ES-I3 (cell line): ENCODE results near the gene PRADC1.

Experiments used
- H3K36me3 ChIP-seq: 2 replicates; pipeline ENCODE4 v1.6.1; 2013; ENCODE audit warnings: mild to moderate bottlenecking, low read length, control low read depth, moderate library complexity; ENCODE audit not compliant: insufficient read depth
- H3K4me1 ChIP-seq: 2 replicates; pipeline ENCODE4 v1.6.1; 2013; ENCODE audit warnings: mild to moderate bottlenecking, control low read depth, low read length; ENCODE audit not compliant: insufficient read depth
- H3K9ac ChIP-seq: 2 replicates; pipeline ENCODE4 v1.6.1; 2013; ENCODE audit warnings: low read depth, mild to moderate bottlenecking, low read length, moderate library complexity
- H3K9me3 ChIP-seq: 2 replicates; pipeline ENCODE4 v1.6.1; 2013; ENCODE audit warnings: mild to moderate bottlenecking, low read length, moderate library complexity; ENCODE audit not compliant: control insufficient read depth, insufficient read depth

PRADC1 gene

GRCh38 chr2:73237168-73237567 lies 4.1 kb upstream of the PRADC1 start:
- Histone ChIP-seq H3K4me1 (peaks cover 11% of the 10 kb centered on the region), H3K9me3 (no peaks in the 10 kb centered on the region), H3K9ac (no peak overlapping the region), H3K36me3 (peaks cover 9% of the 10 kb centered on the region; the same call in 1 of the 2 replicates)

DNA sequence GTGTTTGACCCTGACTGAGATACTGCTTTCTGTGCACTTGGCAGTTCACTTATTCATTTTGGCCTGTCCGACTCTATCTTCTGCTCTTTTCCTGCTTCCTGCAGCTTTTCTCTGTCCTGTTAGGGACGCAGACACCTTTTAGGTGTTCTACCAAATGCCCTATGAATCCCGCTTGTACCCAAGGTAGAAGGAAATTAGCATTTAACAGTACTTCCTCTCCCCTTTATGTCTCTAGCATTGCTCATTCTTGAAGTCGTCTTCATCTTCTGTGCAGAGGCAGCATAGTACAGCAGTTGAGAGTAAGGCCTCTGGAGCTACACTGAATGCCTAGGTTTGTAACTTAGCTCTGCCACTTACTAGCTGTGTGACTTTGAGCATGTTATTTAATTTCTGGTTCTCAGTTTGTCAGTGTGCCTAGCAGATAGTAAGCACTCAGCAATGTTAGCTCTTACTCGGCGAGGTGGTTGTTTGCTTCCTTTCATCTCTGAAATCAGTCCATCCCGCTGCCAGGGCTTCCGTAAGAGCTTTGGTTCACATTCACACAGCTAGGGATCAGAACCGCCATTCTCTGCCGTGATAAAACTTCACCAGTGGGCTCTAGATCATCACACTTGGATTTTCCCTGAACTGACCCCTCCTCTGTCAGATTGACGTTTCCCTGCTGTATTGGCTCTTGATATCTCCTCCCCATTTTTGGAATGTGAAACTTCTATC lies 2.4 kb upstream of the PRADC1 start:
- Histone ChIP-seq H3K4me1 (peaks cover 11% of the 10 kb centered on the region), H3K9ac (peak overlapping the region; percentile 83), H3K36me3 (peaks cover 9% of the 10 kb centered on the region; the same call in 1 of the 2 replicates), H3K9me3 (no peaks in the 10 kb centered on the region)

- Histone ChIP-seq H3K4me1 (peaks cover 11% of the 10 kb centered on the region), H3K9me3 (no peaks in the 10 kb centered on the region), H3K36me3 (peaks cover 2% of the 10 kb centered on the region; the same call in 1 of the 2 replicates), H3K9ac (peak within 1 kb of the TSS; percentile 83)
These were observed 1.1 kb upstream of the PRADC1 start, which contains the start of gene CCT7 for GRCh38 chr2:73233932-73234832. Gene CCT7 (plus strand): TSS chr2:73234308. CDS start chr2:73234379, 71 bp downstream.

- H3K9ac ChIP-seq, result peak overlapping the region; percentile 66; the same call in 1 of the 2 replicates
- no peaks in the 10 kb centered on the region for H3K9me3 ChIP-seq
- no peaks in the 10 kb centered on the region; the same call in 1 of the 2 replicates for H3K36me3 ChIP-seq
- H3K4me1 ChIP-seq, result peaks cover 4% of the 10 kb centered on the region; the same call in 1 of the 2 replicates
These were observed 461 bp downstream of the PRADC1 start for GRCh38 chr2:73232403-73233153.

DNA sequence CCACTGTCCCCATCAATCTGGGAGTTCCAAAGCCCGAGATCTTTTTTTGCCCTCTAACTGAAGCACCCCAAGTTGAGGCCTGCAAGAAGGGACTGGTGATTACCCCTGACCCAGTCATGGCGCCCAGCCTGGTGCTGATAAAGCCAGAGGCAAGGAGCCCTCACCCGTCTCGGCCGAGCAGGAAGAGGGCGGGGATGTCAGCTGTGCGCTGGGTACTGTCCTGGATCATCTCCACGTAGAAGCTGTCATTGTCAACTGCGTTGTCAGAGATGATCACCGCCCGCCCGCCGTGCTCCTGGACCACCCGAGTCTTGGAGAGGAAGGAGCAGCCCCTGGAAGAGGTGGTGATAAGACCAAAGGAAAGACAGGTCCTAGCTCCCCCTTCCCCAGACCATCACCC lies 4.4 kb downstream of the PRADC1 start:
- Histone ChIP-seq H3K36me3 (no peaks in the 10 kb centered on the region), H3K9ac (no peak overlapping the region), H3K4me1 (no peaks in the 10 kb centered on the region), H3K9me3 (no peaks in the 10 kb centered on the region)

GRCh38 chr2:73227086-73227485 lies 6.0 kb downstream of the PRADC1 start:
- no peak overlapping the region for H3K9ac ChIP-seq
- no peaks in the 10 kb centered on the region for H3K36me3 ChIP-seq
- H3K4me1 ChIP-seq, result no peaks in the 10 kb centered on the region
- H3K9me3 ChIP-seq, result no peaks in the 10 kb centered on the region

GRCh38 chr2:73225513-73226360 lies 7.3 kb downstream of the PRADC1 start:
- no peaks in the 10 kb centered on the region for H3K9me3 ChIP-seq
- no peaks in the 10 kb centered on the region for H3K4me1 ChIP-seq
- 0 out of 2 replicates have a peak, but pooled peaks cover 4% of the 10 kb centered on the region for H3K36me3 ChIP-seq
- H3K9ac ChIP-seq, result no peak overlapping the region

DNA sequence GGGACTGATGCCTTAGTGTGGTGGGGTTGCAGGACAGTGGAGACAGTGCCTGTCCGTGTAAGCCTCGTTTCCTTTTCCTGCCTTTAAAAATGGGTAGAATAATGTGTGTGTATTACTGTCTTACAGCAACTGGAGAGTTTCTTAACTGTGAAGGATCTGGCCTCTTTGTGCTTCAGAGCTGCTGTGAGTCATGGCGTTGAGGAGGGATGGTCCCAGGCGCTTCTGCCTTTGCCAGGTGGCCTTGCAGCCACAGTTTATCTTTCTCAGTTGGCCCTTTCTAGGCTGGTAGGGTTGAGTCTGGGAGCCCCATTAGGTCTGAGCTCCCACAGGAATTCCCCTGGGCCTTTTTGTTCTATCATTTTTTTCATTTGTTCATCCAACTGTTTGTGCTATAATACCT lies 9.2 kb downstream of the PRADC1 start:
- H3K4me1 ChIP-seq, result no peaks in the 10 kb centered on the region
- no peaks in the 10 kb centered on the region for H3K9me3 ChIP-seq
- H3K9ac ChIP-seq, result no peak overlapping the region
- H3K36me3 ChIP-seq, result 0 out of 2 replicates have a peak, but pooled peaks cover 4% of the 10 kb centered on the region

DNA sequence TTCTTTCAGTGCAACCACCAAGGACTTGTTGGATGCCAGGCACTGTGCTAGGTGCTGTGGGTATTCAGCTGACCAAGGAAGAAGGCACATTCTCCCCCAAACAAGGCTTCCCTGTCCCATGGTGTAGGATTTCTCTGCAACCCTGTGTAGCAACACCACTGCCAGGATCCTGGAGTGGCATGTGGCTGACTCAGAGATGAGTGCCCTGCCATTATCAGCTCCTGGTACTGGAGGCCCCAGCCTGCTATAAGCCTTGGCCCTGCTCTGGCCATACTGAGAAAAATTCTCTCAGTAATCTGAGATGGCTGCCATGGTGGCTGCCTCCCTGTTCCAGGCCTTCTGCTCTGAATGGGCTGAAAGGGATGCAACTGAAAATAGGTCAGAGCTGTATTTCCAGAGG lies 14.7 kb downstream of the PRADC1 start:
- H3K9me3 ChIP-seq, result no peaks in the 10 kb centered on the region
- H3K9ac ChIP-seq, result no peak overlapping the region
- H3K36me3 ChIP-seq, result 0 out of 2 replicates have a peak, but pooled peaks cover 4% of the 10 kb centered on the region
- peaks cover 2% of the 10 kb centered on the region for H3K4me1 ChIP-seq

GRCh38 chr2:73217826-73218225 lies 15.2 kb downstream of the PRADC1 start:
- 0 out of 2 replicates have a peak, but pooled peaks cover 4% of the 10 kb centered on the region for H3K36me3 ChIP-seq
- H3K9me3 ChIP-seq, result no peaks in the 10 kb centered on the region
- H3K4me1 ChIP-seq, result peaks cover 4% of the 10 kb centered on the region
- no peak overlapping the region for H3K9ac ChIP-seq

GRCh38 chr2:73217160-73217559 lies 15.9 kb downstream of the PRADC1 start:
- no peak overlapping the region for H3K9ac ChIP-seq
- H3K9me3 ChIP-seq, result no peaks in the 10 kb centered on the region
- H3K36me3 ChIP-seq, result 0 out of 2 replicates have a peak, but pooled peaks cover 4% of the 10 kb centered on the region
- H3K4me1 ChIP-seq, result peaks cover 8% of the 10 kb centered on the region

DNA sequence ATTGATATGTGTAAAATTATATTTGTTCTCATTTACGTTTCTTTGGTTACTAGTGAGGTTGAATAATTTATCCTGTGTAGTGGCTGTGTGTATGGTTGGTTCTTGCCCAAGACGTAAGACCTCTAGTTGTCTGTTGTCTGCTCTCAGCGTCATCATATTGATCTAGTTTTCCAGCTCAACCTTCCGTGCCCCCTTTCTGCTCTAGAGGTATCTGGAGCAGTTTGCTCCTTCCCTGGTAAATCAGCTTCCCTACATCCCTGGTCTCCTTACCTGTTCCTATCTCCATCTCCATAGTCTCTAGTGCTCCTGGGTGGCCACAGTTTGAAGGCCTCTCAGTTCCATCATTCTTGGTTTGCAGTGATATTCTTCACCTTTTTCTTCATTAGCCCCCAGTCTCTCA lies 17.8 kb downstream of the PRADC1 start:
- H3K9me3 ChIP-seq, result no peaks in the 10 kb centered on the region
- no peaks in the 10 kb centered on the region for H3K36me3 ChIP-seq
- peaks cover 10% of the 10 kb centered on the region for H3K4me1 ChIP-seq
- no peak overlapping the region; the same call in 1 of the 2 replicates for H3K9ac ChIP-seq
